NB4 (cell line): ENCODE results near the gene LHX5.

Experiments used
- CTCF ChIP-seq: IDR thresholded peaks from one replicate; pipeline ENCODE4 v1.5.1; 2012; ENCODE audit warnings: low read depth, low read length
- MAX ChIP-seq: IDR thresholded peaks from 2 replicates; pipeline ENCODE4 v1.6.1; 2011; ENCODE audit warnings: low read depth, low read length
- MYC ChIP-seq: IDR thresholded peaks from 2 replicates; pipeline ENCODE4 v1.6.1; 2011; ENCODE audit warnings: low read depth, low read length
- POLR2A ChIP-seq: IDR thresholded peaks from 2 replicates; pipeline ENCODE4 v1.6.1; 2011; ENCODE audit warnings: mild to moderate bottlenecking; ENCODE audit not compliant: insufficient read length; ENCODE audit errors: extremely low read depth

DNA sequence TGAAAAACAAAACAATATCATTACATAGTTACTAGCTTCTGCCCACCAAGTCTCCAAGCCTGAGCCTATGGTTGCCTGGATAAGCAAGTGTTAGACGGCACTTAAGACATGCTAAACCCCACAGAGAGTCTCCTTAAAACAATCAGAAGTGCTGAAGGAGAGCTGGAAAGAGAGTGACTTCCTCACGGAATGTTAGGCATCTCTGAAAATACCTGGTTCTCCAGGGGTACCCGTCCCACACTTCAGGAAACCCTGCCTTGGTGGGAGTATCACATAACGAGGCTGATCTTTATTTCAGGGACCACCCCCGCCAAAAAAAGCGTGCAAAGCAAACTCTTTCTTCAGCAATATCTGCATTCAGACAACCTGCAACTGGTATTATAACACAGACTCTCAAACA, 18.3 kb downstream of the LHX5 start:
- no peak for TF ChIP-seq CTCF
- no peak for TF ChIP-seq POLR2A
- TF ChIP-seq MAX = no peak
- no peak for TF ChIP-seq MYC
